Measurements from ENCODE around the gene TPST1. TPM values are rescaled to one million over a fixed set of nuclear protein-coding genes. Genes with fewer than 3 reads are reported as not detected.

TPST1 gene
- total and polyA plus RNA-seq, 2 of the 8 experiments (the other 6 are each of a cell fraction or from before 2014, with no cell fraction given), result 8.2 to 18.4 TPM

- TF ChIP-seq CEBPB (IDR thresholded peaks at IDR 0.05; ENCODE audit: low read depth, low read length), result no peak
- TF ChIP-seq YY1 (IDR thresholded peaks at IDR 0.05; ENCODE audit: low read depth, low read length), result no peak
- no peak for TF ChIP-seq GTF2F1 (IDR thresholded peaks at IDR 0.05; ENCODE audit: borderline replicate concordance, low read depth, low read length)
Observed at GRCh38 chr7:66247380-66248078, 42.4 kb downstream of the TPST1 start (continued).

Data from H1 (cell line).